K562 (cell line): Measurements from ENCODE around the gene DCAF17. TPM values are rescaled to one million over a fixed set of nuclear protein-coding genes. Genes with fewer than 3 reads are reported as not detected.
A peak's percentile ranks its signal among the peaks of the same experiment; 100 is the strongest.

Experiments used
- BCOR ChIP-seq: fragments of 450-650 bp; IDR thresholded peaks from 2 replicates; pipeline ENCODE4 v1.6.1; 2016
- FOSL1 ChIP-seq: fragments of 200-800 bp; sonication (Bioruptor generic); conservative IDR thresholded peaks from 2 replicates; pipeline ENCODE4 v1.6.1; 2016; ENCODE audit warnings: missing genetic modification characterization, missing compliant biosample characterization
- THAP12 ChIP-seq: fragments of 250-450 bp; sonication (Bioruptor Pico); IDR thresholded peaks from 2 replicates; pipeline ENCODE4 v1.9.0; 2021; ENCODE audit warnings: mild to moderate bottlenecking, inconsistent platforms
- TRIM24 ChIP-seq, 2 experiments: fragments of 450-650 bp; IDR thresholded peaks; 2 replicates each; pipeline ENCODE4 v1.6.1; 2016
- ZFP36 ChIP-seq: fragments of 150-350 bp; IDR thresholded peaks from 2 replicates; pipeline ENCODE4 v1.6.1; 2018; ENCODE audit warnings: low read length, low read depth; ENCODE audit not compliant: partially characterized antibody
- ZNF324 ChIP-seq: fragments of 250-450 bp; sonication (Bioruptor Pico); IDR thresholded peaks from 2 replicates; pipeline ENCODE4 v1.4.0; 2020; ENCODE audit warnings: mild to moderate bottlenecking
- ZNF384 ChIP-seq: IDR thresholded peaks from 2 replicates; pipeline ENCODE4 v1.6.1; 2012; ENCODE audit warnings: low read depth, low read length, improper control_type of control experiment
- ZNF395 ChIP-seq: fragments of 200-800 bp; sonication (Bioruptor generic); IDR thresholded peaks from 2 replicates; pipeline ENCODE4 v1.6.1; 2017; ENCODE audit warnings: missing genetic modification characterization, missing compliant biosample characterization
- polyA plus RNA-seq, 8 experiments: library from polyadenylated mRNA; depleted of rRNA in 4 of 8; stranded (reverse) in 5 of 8; unstranded in 3 of 8; fragments of >200 nt; fragmentation: Nextera tagmentation in 2 of 8; fragmentation: Illumina TruSeq in 1 of 8; extraction: Ambion mirVana in 2 of 8; extraction: Trizol in 1 of 8; gene quantifications; 2 replicates each; pipeline versions ENCODE4 v1.2.1 to v1.2.3, GENCODE V29; 2011 to 2014; ENCODE audit warnings: inconsistent platforms in 1 of 8, missing spikeins in 1 of 8
- total RNA-seq, 7 experiments: library from RNA; depleted of rRNA in 6 of 7; stranded (reverse); fragments of >200 nt in 6 of 7; fragmentation: Illumina TruSeq in 2 of 7; extraction: Trizol in 2 of 7; gene quantifications; 2 replicates each; pipeline versions ENCODE4 v1.2.1 to v1.2.3, GENCODE V29; 2011 to 2021; ENCODE audit warnings: low replicate concordance in 1 of 7
- TF ChIP-seq, protein P1 (sequence below): fragments of 250-450 bp; sonication (Bioruptor Pico); IDR thresholded peaks from 2 replicates; pipeline ENCODE4 v1.4.0; 2020; ENCODE audit warnings: mild to moderate bottlenecking, moderate library complexity
- TF ChIP-seq, protein P2 (sequence below), 2 experiments: fragments of 450-650 bp; IDR thresholded peaks; 2 replicates each; pipeline ENCODE4 v1.6.1; 2018; ENCODE audit warnings: mild to moderate bottlenecking in 2 of 2, low read depth in 1 of 2; ENCODE audit not compliant: partially characterized antibody in 2 of 2
- TF ChIP-seq, protein P3 (sequence below): sonication (generic); formaldehyde crosslinking; IDR thresholded peaks from 2 replicates; pipeline ENCODE4 v1.8.1; 2023; ENCODE audit warnings: missing genetic modification reagents, mild to moderate bottlenecking, borderline replicate concordance

The DCAF17 gene
- total and polyA plus RNA-seq, 9 of the 15 experiments (the other 6 are each of a cell fraction or from before 2014, with no cell fraction given) = 10.0 to 38.5 (median 27.1) TPM

- TF ChIP-seq TRIM24 (IDR thresholded peaks at IDR 0.05) (0 out of 4 replicates have a peak, but pooled peaks have one; percentile 31 to 46), ZNF395 (CRISPR knock-in tag) (no peak), ZNF384 (no peak), FOSL1 (no peak), BCOR (peak; percentile 89), THAP12 (no peak), ZNF324 (no peak), ZFP36 (no peak)
- TF ChIP-seq, protein P1, sequence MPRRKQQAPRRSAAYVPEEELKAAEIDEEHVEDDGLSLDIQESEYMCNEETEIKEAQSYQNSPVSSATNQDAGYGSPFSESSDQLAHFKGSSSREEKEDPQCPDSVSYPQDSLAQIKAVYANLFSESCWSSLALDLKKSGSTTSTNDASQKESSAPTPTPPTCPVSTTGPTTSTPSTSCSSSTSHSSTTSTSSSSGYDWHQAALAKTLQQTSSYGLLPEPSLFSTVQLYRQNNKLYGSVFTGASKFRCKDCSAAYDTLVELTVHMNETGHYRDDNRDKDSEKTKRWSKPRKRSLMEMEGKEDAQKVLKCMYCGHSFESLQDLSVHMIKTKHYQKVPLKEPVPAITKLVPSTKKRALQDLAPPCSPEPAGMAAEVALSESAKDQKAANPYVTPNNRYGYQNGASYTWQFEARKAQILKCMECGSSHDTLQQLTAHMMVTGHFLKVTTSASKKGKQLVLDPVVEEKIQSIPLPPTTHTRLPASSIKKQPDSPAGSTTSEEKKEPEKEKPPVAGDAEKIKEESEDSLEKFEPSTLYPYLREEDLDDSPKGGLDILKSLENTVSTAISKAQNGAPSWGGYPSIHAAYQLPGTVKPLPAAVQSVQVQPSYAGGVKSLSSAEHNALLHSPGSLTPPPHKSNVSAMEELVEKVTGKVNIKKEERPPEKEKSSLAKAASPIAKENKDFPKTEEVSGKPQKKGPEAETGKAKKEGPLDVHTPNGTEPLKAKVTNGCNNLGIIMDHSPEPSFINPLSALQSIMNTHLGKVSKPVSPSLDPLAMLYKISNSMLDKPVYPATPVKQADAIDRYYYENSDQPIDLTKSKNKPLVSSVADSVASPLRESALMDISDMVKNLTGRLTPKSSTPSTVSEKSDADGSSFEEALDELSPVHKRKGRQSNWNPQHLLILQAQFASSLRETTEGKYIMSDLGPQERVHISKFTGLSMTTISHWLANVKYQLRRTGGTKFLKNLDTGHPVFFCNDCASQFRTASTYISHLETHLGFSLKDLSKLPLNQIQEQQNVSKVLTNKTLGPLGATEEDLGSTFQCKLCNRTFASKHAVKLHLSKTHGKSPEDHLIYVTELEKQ (CRISPR knock-in tag) = no peak
- TF ChIP-seq, protein P2, sequence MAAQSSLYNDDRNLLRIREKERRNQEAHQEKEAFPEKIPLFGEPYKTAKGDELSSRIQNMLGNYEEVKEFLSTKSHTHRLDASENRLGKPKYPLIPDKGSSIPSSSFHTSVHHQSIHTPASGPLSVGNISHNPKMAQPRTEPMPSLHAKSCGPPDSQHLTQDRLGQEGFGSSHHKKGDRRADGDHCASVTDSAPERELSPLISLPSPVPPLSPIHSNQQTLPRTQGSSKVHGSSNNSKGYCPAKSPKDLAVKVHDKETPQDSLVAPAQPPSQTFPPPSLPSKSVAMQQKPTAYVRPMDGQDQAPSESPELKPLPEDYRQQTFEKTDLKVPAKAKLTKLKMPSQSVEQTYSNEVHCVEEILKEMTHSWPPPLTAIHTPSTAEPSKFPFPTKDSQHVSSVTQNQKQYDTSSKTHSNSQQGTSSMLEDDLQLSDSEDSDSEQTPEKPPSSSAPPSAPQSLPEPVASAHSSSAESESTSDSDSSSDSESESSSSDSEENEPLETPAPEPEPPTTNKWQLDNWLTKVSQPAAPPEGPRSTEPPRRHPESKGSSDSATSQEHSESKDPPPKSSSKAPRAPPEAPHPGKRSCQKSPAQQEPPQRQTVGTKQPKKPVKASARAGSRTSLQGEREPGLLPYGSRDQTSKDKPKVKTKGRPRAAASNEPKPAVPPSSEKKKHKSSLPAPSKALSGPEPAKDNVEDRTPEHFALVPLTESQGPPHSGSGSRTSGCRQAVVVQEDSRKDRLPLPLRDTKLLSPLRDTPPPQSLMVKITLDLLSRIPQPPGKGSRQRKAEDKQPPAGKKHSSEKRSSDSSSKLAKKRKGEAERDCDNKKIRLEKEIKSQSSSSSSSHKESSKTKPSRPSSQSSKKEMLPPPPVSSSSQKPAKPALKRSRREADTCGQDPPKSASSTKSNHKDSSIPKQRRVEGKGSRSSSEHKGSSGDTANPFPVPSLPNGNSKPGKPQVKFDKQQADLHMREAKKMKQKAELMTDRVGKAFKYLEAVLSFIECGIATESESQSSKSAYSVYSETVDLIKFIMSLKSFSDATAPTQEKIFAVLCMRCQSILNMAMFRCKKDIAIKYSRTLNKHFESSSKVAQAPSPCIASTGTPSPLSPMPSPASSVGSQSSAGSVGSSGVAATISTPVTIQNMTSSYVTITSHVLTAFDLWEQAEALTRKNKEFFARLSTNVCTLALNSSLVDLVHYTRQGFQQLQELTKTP (IDR thresholded peaks at IDR 0.05; ENCODE audit: low read depth in 1 of 2, partially characterized antibody in 2 of 2) = no peak
- TF ChIP-seq, protein P3, sequence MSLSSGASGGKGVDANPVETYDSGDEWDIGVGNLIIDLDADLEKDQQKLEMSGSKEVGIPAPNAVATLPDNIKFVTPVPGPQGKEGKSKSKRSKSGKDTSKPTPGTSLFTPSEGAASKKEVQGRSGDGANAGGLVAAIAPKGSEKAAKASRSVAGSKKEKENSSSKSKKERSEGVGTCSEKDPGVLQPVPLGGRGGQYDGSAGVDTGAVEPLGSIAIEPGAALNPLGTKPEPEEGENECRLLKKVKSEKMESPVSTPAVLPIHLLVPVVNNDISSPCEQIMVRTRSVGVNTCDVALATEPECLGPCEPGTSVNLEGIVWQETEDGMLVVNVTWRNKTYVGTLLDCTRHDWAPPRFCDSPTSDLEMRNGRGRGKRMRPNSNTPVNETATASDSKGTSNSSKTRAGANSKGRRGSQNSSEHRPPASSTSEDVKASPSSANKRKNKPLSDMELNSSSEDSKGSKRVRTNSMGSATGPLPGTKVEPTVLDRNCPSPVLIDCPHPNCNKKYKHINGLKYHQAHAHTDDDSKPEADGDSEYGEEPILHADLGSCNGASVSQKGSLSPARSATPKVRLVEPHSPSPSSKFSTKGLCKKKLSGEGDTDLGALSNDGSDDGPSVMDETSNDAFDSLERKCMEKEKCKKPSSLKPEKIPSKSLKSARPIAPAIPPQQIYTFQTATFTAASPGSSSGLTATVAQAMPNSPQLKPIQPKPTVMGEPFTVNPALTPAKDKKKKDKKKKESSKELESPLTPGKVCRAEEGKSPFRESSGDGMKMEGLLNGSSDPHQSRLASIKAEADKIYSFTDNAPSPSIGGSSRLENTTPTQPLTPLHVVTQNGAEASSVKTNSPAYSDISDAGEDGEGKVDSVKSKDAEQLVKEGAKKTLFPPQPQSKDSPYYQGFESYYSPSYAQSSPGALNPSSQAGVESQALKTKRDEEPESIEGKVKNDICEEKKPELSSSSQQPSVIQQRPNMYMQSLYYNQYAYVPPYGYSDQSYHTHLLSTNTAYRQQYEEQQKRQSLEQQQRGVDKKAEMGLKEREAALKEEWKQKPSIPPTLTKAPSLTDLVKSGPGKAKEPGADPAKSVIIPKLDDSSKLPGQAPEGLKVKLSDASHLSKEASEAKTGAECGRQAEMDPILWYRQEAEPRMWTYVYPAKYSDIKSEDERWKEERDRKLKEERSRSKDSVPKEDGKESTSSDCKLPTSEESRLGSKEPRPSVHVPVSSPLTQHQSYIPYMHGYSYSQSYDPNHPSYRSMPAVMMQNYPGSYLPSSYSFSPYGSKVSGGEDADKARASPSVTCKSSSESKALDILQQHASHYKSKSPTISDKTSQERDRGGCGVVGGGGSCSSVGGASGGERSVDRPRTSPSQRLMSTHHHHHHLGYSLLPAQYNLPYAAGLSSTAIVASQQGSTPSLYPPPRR = no peak
These were observed 95.9 kb downstream of the DCAF17 start (continued) for GRCh38 chr2:171529914-171530313.
